HG02678 (cell line): ENCODE measurements around the gene AJUBA.
A peak's percentile ranks its signal among the peaks of the same experiment; 100 is the strongest.
"Not testable (repeated sequence)": the region's sequence is repeated elsewhere in the genome, so short reads cannot be mapped to it uniquely, and the experiment has no call there.

Experiments used
- ATAC-seq: cut with Tn5 transposase; IDR thresholded peaks from one replicate; pipeline ENCODE4 v1.9.1; 2021; ENCODE audit warnings: mild to moderate bottlenecking, moderate library complexity; ENCODE audit not compliant: unreplicated experiment

AJUBA gene

DNA sequence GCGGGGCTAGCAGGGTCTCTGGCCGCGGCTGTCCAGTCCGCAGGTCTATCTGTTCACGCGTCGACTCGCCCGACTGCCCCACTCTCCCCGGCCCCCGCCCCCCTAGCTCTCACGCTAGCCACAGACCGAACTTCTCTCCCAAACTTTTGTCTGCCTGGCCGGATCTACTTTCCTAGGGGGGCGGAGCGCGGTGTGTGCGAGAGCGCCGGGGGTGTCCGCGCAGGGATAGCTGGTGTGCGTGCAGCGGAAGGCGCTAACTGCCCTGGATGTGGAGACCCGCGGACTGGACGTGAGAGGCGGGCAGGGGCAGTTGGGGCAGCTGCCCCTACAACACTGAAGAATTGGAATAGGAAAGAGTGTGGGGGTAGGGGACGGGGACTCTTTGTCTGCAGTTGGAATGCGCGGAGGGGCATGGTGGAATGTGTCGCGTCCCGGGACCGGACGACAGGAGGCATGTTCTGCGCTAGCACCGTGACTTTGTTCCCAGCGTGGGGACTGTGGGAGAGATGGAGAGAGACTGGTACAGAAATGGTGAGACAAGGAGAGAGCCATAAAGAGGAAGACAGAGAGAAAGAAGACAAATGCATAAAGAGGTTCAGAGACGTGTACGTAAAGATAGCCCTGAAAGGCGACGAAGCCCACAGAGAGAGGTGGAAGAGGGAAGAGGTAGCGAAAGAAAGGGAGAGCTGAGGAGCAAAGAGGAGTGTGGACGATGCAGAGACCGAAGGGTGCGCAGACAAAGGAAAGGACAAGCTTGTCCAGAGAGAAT lies at the start of gene AJUBA:
AJUBA (minus strand) TSS at position 75 of the 769 bp plus-strand sequence. CDS start 285 bp downstream, outside the sequence.
- peak; percentile 42 for ATAC-seq

DNA sequence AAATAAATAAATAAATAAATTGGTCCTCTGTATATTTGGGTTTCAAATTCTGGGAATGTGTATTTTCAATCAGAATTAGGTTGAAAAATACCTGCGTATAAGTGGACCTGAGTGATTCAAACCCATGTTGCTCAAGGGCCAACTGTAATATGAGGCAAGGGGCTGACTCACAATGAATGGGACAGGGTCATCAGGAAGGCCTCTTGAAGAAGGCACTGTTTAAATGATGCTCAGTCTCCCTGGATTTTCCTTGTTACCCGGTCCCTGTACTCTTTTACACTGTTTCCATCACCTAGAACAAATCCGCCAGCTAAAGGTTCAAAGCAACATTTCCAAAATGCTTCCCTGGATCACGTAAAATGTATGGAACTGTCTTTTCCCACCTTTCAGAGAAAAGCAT lies 48.6 kb upstream of the AJUBA start:
- no peak for ATAC-seq

DNA sequence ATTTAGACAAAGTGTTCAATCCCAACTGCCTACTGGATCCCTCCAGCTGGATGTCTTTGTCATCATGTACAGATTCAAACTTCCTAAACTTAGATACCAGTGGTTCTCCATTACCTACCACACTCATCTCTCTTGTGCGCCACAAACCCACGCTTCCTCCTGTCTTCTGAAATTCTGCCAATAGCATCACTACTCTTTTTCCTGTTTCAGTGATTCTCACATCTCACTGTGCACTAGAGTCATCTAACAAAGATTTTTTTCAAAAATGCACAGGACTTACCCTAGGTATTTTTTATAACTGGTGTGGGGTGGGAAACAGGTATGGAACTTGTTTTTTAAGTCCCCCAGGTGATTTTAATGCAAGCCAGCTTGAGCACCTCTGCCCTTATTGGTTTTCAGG lies 46.4 kb upstream of the AJUBA start:
- no peak for ATAC-seq

DNA sequence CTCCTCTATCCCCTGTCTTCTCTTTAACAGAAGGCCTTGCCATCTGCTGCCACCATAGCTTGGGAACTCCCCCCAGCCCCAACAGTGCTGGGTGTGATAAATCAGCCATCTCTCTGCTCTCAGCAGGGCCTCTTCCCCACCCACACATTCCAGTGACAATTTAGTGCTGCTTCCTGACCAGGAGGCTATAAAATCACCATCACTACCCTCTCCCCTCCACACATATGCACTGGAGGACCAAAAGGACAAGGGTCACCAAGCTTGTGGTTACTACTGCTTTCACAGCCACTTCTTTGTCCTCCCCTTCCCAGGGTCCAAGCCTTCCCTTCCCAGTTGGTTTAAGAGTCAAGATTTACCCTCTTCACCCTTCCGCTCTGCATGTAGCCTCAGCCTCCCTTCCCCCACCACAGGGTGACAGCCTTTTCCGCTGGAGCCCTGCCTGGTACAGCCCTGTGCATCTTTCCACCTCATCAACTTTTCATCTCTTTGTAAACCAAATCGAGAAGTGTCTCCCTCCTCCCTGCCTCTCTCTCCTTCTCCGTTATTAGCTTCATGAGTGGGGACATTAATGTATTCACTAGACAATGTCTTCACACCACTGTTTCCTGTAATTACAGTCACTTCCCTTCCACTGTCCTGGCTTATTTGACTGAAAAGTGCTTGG lies 42.9 kb upstream of the AJUBA start:
- ATAC-seq = no peak

- no peak for ATAC-seq
Measured at GRCh38 chr14:23024612-23025075, 42.3 kb upstream of the AJUBA start.

- no peak for ATAC-seq
Measured at GRCh38 chr14:23023795-23024152, 41.4 kb upstream of the AJUBA start.

DNA sequence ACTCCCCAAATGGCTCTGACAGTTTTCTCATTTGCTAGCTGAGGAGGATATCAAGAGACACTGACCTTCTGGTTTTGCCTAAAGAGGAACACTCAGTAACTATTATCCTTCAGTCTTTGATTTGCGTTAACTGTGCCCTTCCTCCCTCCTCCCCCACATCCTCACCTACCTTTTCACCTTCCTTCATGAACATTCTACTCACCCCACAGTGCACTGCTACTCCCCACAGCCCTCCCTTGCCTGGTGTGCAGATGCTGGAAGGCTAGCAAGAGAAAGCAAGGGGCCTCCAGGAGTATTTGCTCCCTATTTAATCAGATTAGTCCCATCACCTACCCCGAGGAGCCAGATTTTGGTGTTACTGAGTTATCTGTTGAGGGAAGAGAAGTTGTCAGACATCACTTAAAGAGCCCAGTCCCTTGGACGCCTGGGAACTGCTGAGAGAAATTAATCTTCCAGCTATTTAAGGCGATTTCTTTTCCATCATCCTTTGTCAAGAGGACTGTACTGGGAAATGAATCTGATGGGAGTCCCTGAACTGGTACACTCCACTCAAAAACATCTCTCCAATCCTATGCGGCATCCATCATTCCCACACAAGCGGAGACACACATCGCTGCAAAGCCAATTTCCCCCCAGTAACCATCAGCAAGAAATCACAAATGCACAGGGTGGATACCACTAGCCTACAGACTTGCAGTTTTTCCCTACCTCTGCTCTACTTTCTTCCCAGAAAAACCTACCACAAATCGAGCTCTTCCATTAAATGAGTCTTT lies 40.9 kb upstream of the AJUBA start:
- no peak for ATAC-seq

DNA sequence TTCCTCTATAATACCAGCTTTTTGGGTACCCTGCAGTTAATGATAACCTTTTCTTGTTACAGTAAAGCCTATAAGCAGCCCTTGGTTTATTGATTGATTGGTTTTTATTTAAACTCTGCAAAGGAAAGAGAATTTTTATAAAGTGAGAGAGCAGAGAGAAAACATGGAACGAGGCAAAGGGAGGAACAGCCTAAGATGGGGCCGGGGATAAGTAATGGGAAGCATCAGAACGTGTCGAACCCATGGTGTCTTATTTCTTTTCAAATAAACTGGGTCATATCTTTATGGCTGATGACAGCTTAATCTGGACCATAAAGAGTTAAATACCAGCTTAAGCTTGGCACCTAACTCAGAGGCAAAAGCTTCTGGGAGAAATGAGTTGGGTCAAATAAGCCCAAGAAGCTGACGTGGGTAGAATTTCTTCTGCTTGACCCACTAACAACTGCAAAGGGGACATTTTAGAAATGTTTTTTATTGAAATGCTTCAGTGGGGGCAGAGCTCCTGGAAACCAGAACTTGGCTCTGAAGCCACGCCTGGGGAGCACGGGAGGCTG lies 39.6 kb upstream of the AJUBA start:
- ATAC-seq = no peak

DNA sequence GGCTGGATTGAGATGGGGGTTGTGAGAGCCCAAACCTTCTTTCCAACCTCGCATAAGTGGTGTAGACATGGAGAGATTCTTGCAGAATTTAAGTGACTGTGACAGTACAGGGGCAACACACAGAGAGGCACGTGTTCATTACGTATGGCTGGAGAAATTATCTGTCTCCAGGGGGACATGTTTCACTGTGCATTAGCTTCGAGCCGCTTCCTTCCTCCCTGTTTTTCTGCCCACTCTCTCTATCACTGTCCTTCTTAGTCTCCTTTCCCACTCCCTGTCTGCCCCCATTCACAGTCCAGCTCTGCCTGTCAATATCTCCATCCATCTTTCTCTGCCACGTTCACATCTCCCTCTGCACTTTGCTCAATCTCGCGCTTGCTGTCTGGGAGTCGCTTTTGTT lies 39.1 kb upstream of the AJUBA start:
- no peak for ATAC-seq

- ATAC-seq = no peak
Measured at GRCh38 chr14:23020143-23021128, 38.1 kb upstream of the AJUBA start.

GRCh38 chr14:23018107-23018506 lies 35.8 kb upstream of the AJUBA start:
- no peak for ATAC-seq

DNA sequence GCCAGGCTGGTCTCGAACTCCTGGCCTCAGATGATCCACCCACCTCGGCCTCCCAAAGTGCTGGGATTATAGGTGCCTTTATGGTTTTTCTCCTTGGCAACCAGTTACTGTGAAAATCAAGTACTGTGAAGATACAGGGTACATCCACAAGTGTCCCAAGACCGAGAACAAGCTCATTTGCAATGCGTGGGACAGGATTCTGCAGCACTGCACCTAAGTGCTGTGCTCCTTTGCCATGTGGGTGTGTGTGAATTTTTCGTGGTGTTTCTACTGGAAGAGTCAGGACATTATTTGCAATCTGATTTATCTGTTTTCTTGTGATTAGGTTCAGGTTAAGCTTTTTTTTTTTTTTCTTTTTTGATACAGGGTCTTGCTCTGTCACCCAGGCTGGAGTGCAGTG lies 34.7 kb upstream of the AJUBA start:
- no peak for ATAC-seq

- no peak for ATAC-seq
Measured at GRCh38 chr14:23015618-23016017, 33.3 kb upstream of the AJUBA start.

DNA sequence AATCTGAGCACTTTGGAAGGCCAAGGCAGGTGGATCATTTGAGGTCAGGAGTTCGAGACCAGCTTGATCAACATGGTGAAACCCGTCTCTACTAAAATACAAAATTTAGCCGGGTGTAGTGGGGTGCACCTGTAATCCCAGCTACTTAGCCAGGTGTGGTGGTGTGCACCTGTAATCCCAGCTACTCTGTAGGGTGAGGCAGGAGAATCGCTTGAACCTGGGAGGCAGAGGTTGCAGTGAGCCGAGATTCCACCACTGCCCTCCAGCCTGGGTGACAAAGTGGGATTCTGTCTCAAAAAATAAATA lies 31.4 kb upstream of the AJUBA start:
- not testable (repeated sequence) for ATAC-seq

GRCh38 chr14:23013054-23013748 lies 30.9 kb upstream of the AJUBA start:
- no peak for ATAC-seq

GRCh38 chr14:23009939-23010726 lies 27.8 kb upstream of the AJUBA start, which contains the start of gene C14orf93:
Gene C14orf93, minus strand, starts transcription at chr14:23010143. Its CDS starts 11,120 bp downstream, at chr14:22999023.
- ATAC-seq = peak; percentile 41

DNA sequence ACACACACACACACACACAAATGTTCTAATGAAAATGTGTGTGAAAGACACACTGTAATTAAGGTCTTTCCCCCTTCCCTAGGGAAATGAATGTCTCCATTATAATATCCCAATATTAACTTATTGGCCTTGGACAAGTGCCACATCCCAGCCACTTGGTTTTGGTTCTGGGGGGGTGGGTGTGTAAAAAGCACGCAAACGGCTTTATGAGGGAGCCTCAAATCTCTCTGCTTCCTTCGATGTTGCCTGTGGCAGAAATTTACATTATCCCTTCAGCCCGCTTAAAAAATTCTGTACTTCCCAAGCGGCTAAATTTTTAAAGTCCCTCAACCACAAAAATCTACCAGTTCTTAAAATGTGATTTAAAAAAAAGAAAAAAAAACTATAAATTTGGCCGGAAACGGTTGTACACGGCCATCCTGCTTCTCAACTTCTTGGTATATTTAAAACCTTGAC lies 27.2 kb upstream of the AJUBA start:
- no peak for ATAC-seq

DNA sequence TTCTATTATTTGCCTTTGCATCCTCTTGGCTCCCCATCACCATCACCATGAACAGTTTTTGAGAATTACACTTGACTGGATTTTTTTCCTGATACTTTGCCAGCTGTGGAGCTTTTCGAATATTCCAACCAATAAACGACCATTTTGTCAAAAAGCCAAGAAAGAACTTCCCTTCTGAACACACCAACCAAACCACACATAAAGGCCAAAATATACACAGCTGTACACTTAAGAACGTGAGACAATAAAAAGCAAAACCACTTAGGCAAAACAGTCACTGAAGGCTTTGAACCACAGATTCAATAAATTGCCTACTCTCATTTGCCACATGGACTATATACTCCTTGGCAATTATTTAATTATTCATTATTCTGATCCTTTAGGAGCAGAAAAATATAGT lies 26.5 kb upstream of the AJUBA start:
- ATAC-seq = no peak
